Measurements from ENCODE around the gene SH3BP4. TPM values are rescaled to one million over a fixed set of nuclear protein-coding genes. Genes with fewer than 3 reads are reported as not detected.
"Not testable (repeated sequence)": the region's sequence is repeated elsewhere in the genome, so short reads cannot be mapped to it uniquely, and the experiment has no call there.

SH3BP4 gene
- total and polyA plus RNA-seq, 2 donors (not counting 1 experiment from before 2014, with no cell fraction given), result 1.00 to 1.3 TPM

DNA sequence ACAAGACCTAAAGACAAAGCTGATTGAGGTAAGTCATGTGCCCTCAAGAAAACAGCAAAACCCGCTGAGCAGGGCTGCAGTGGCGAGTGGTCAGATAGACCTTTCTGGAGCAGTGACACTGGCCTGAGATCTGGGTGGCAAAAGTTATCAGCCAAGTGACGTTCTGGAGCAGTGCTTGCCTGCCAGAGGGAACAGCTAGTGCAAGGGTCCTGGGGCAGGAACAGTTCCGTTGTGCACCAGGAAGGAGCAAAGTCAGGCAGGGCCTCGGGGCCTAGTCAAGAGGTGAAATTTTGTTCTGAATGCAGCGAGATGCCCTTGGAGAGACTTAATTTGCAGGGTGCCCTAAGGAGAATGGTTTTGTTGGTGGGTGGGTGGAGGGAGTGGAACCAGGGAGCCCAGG is 67.0 kb downstream of the SH3BP4 start:
- no peaks in the 10 kb centered on the region for H4K20me1 ChIP-seq (ENCODE audit: control insufficient read depth, insufficient read depth, low read length, poor library complexity, severe bottlenecking)
- H3K9me3 ChIP-seq (ENCODE audit: control extremely low read depth in 1 of 3, control insufficient read depth in 2 of 3, insufficient read depth in 1 of 3, low read length in 2 of 3), result peaks cover 0 to 12% (median 0%) of the 10 kb centered on the region in 3 donors
- H3K4me3 ChIP-seq (ENCODE audit: control extremely low read depth in 1 of 5, extremely low read depth in 1 of 5, insufficient read depth in 1 of 5, low read depth in 2 of 5, low read length in 4 of 5), result no peak overlapping the region
- no peak overlapping the region for H3K27ac Mint-ChIP-seq
- no peak overlapping the region for H2AFZ ChIP-seq (ENCODE audit: insufficient read depth, low read depth, low read length, poor library complexity, severe bottlenecking)
- no peak for TF ChIP-seq EZH2 (IDR thresholded peaks at IDR 0.05; ENCODE audit: borderline replicate concordance, insufficient read depth, low read depth, low read length, poor library complexity, severe bottlenecking)
- TF ChIP-seq, protein P1, sequence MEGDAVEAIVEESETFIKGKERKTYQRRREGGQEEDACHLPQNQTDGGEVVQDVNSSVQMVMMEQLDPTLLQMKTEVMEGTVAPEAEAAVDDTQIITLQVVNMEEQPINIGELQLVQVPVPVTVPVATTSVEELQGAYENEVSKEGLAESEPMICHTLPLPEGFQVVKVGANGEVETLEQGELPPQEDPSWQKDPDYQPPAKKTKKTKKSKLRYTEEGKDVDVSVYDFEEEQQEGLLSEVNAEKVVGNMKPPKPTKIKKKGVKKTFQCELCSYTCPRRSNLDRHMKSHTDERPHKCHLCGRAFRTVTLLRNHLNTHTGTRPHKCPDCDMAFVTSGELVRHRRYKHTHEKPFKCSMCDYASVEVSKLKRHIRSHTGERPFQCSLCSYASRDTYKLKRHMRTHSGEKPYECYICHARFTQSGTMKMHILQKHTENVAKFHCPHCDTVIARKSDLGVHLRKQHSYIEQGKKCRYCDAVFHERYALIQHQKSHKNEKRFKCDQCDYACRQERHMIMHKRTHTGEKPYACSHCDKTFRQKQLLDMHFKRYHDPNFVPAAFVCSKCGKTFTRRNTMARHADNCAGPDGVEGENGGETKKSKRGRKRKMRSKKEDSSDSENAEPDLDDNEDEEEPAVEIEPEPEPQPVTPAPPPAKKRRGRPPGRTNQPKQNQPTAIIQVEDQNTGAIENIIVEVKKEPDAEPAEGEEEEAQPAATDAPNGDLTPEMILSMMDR (IDR thresholded peaks at IDR 0.05), result no peak
- H3K36me3 ChIP-seq (replicated peaks in 1 of 2; ENCODE audit: control extremely low read depth in 1 of 2, control insufficient read depth in 1 of 2, extremely low read depth in 1 of 2, insufficient read depth in 2 of 2, low read length in 1 of 2), result no peaks in the 10 kb centered on the region
- H3K27me3 Mint-ChIP-seq, result peaks cover 4% of the 10 kb centered on the region
- 95% methylated on average over 6 of the region's 6 CpGs for WGBS (ENCODE audit: insufficient coverage)
- ATAC-seq (ENCODE audit: low read depth) (no peak), DNase-seq (no peak)
- intact Hi-C loops (cut with micrococcal nuclease), result no loop called here
- H3K4me2 ChIP-seq (replicated peaks; ENCODE audit: low read depth, low read length, poor library complexity, severe bottlenecking), result no peak overlapping the region
- no peaks in the 10 kb centered on the region for H3K27me3 ChIP-seq (replicated peaks in 1 of 4; ENCODE audit: control extremely low read depth in 1 of 4, control insufficient read depth in 3 of 4, insufficient read depth in 4 of 4, low read length in 3 of 4)
- H3K4me1 Mint-ChIP-seq, result no peaks in the 10 kb centered on the region
- ChIA-PET CTCF (no interaction called here), POLR2A (no interaction called here)
- H3K9ac ChIP-seq (ENCODE audit: low read length), result no peak overlapping the region
- no peak overlapping the region for H3K4me3 Mint-ChIP-seq
- no peaks in the 10 kb centered on the region for H3K79me2 ChIP-seq (ENCODE audit: control insufficient read depth, insufficient read depth, low read length)
- no peak overlapping the region for H3K27ac ChIP-seq (ENCODE audit: low read length in 2 of 2)
- no peaks in the 10 kb centered on the region for H3K4me1 ChIP-seq (ENCODE audit: control insufficient read depth in 2 of 2, insufficient read depth in 2 of 2, low read length in 2 of 2)
- no peaks in the 10 kb centered on the region for H3K9me3 Mint-ChIP-seq (ENCODE audit: insufficient read depth)

DNA sequence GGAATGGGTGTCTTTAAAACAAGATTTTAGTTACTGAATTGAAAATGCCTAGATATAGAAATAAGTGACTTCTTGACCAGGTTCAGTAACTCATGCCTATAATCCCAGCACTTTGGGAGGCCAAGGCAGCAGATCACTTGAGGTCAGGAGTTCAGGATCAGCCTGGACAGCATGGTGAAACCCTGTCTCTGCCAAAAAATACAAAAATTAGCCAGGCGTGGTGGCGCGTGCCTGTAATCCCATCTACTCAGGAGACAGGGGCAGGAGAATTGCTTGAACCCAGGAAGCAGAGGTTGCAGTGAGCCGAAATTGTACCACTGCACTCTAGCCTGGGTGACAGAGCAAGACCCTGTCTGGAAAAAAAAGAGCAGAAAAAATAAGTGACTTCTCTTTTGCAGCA is 68.3 kb downstream of the SH3BP4 start:
- H3K4me1 Mint-ChIP-seq; POLR2A ChIA-PET; H3K79me2 ChIP-seq (ENCODE audit: control insufficient read depth, insufficient read depth, low read length): not testable (repeated sequence)

More for the DNA sequence above, 68.3 kb downstream of the SH3BP4 start:
- H3K9me3 Mint-ChIP-seq (ENCODE audit: insufficient read depth); H3K4me3 Mint-ChIP-seq; intact Hi-C loops (cut with micrococcal nuclease); H3K4me1 ChIP-seq (ENCODE audit: control insufficient read depth in 2 of 2, insufficient read depth in 2 of 2, low read length in 2 of 2); H3K27me3 ChIP-seq (replicated peaks in 1 of 4; ENCODE audit: control extremely low read depth in 1 of 4, control insufficient read depth in 3 of 4, insufficient read depth in 4 of 4, low read length in 3 of 4); H3K9ac ChIP-seq (ENCODE audit: low read length); DNase-seq; H2AFZ ChIP-seq (ENCODE audit: insufficient read depth, low read depth, low read length, poor library complexity, severe bottlenecking); H3K27ac ChIP-seq (ENCODE audit: low read length in 2 of 2); H3K4me3 ChIP-seq (ENCODE audit: control extremely low read depth in 1 of 5, extremely low read depth in 1 of 5, insufficient read depth in 1 of 5, low read depth in 2 of 5, low read length in 4 of 5); ATAC-seq (ENCODE audit: low read depth); H3K36me3 ChIP-seq (replicated peaks in 1 of 2; ENCODE audit: control extremely low read depth in 1 of 2, control insufficient read depth in 1 of 2, extremely low read depth in 1 of 2, insufficient read depth in 2 of 2, low read length in 1 of 2); H3K4me2 ChIP-seq (replicated peaks; ENCODE audit: low read depth, low read length, poor library complexity, severe bottlenecking); CTCF ChIA-PET; H4K20me1 ChIP-seq (ENCODE audit: control insufficient read depth, insufficient read depth, low read length, poor library complexity, severe bottlenecking); H3K27ac Mint-ChIP-seq; H3K27me3 Mint-ChIP-seq: not testable (repeated sequence)
- peaks cover 0 to 10% (median 0%) of the 10 kb centered on the region in 3 donors for H3K9me3 ChIP-seq (ENCODE audit: control extremely low read depth in 1 of 3, control insufficient read depth in 2 of 3, insufficient read depth in 1 of 3, low read length in 2 of 3)
- WGBS (ENCODE audit: insufficient coverage), result 100% methylated on average over 4 of the region's 4 CpGs
